Stimulated activated naive CD4-positive, alpha-beta T cell treated with Interleukin-2 at 50 U/mL for 16 hours (primary cell): ENCODE data around the gene SCAMP1.
"Not testable (repeated sequence)": the region's sequence is repeated elsewhere in the genome, so short reads cannot be mapped to it uniquely, and the experiment has no call there.

ENCODE experiments used
- DNase-seq: peaks from one replicate; lab custom pipeline; 2025; lab: John Stamatoyannopoulos, UW

Gene SCAMP1

GRCh38 chr5:78429332-78429980 is 69.0 kb downstream of the SCAMP1 start:
- no peak for DNase-seq

GRCh38 chr5:78430866-78431265 is 70.4 kb downstream of the SCAMP1 start:
- DNase-seq = no peak

GRCh38 chr5:78433972-78434371 is 73.6 kb downstream of the SCAMP1 start:
- DNase-seq = no peak

GRCh38 chr5:78447775-78448424 is 87.5 kb downstream of the SCAMP1 start:
- no peak for DNase-seq

- DNase-seq = no peak
Observed at GRCh38 chr5:78449103-78449502, 88.7 kb downstream of the SCAMP1 start.

- not testable (repeated sequence) for DNase-seq
Observed at GRCh38 chr5:78457507-78457906, 97.1 kb downstream of the SCAMP1 start.

- DNase-seq = no peak
Observed at GRCh38 chr5:78458843-78459242, 98.4 kb downstream of the SCAMP1 start.

- no peak for DNase-seq
Observed at GRCh38 chr5:78467140-78467539, 106.7 kb downstream of the SCAMP1 start.

- no peak for DNase-seq
Observed at GRCh38 chr5:78467752-78468357, 107.4 kb downstream of the SCAMP1 start.

GRCh38 chr5:78471896-78472295 is 111.5 kb downstream of the SCAMP1 start:
- DNase-seq = no peak

- no peak for DNase-seq
Observed at GRCh38 chr5:78472469-78473106, 112.2 kb downstream of the SCAMP1 start.

- DNase-seq = no peak
Observed at GRCh38 chr5:78473751-78474150, 113.3 kb downstream of the SCAMP1 start.

- no peak for DNase-seq
Observed at GRCh38 chr5:78475370-78475769, 115.0 kb downstream of the SCAMP1 start.

- DNase-seq = no peak
Observed at GRCh38 chr5:78476795-78477194, 116.4 kb downstream of the SCAMP1 start.

- DNase-seq = no peak
Observed at GRCh38 chr5:78482948-78483347, 122.5 kb downstream of the SCAMP1 start.

- DNase-seq = no peak
Observed at GRCh38 chr5:78483809-78484521, 123.5 kb downstream of the SCAMP1 start.

GRCh38 chr5:78486218-78486617 is 125.8 kb downstream of the SCAMP1 start:
- DNase-seq = no peak

- no peak for DNase-seq
Observed at GRCh38 chr5:78487846-78488245, 127.4 kb downstream of the SCAMP1 start.

- DNase-seq = no peak
Observed at GRCh38 chr5:78490709-78491485, 130.5 kb downstream of the SCAMP1 start.

GRCh38 chr5:78492224-78492623 is 131.8 kb downstream of the SCAMP1 start:
- DNase-seq = no peak

GRCh38 chr5:78492650-78493049 is 132.2 kb downstream of the SCAMP1 start:
- no peak for DNase-seq

- DNase-seq = no peak
Observed at GRCh38 chr5:78495800-78496199, 135.4 kb downstream of the SCAMP1 start.
